Stomach (tissue), 9 donors: Measurements from ENCODE around the gene COG3. TPM values are rescaled to one million over a fixed set of nuclear protein-coding genes. Genes with fewer than 3 reads are reported as not detected.

Experiments used
- DNase-seq, 2 donors: peaks; one replicate each; pipeline versions ENCODE4 v3.0.0 to v3.0.0-alpha.2; 2013 to 2019
- H3K27ac ChIP-seq, 5 donors: fragments of 200-600 bp in 4 of 5; sonication (generic) in 4 of 5; one replicate each; pipeline ENCODE4 v1.5.1; 2013 to 2019; ENCODE audit warnings: mild to moderate bottlenecking in 1 of 5, moderate library complexity in 1 of 5
- H3K27me3 ChIP-seq, 3 donors: fragments of 200-600 bp; sonication (generic); one replicate each; pipeline ENCODE4 v1.5.1; 2017 to 2019; ENCODE audit warnings: mixed run types in 1 of 3
- H3K36me3 ChIP-seq, 4 donors: fragments of 200-600 bp; sonication (generic); 1 replicate in 3 of 4; 2 replicates in 1 of 4; pipeline ENCODE4 v1.5.1; 2016 to 2019
- H3K4me1 ChIP-seq, 4 donors: fragments of 200-600 bp; sonication (generic); one replicate each; pipeline ENCODE4 v1.5.1; 2016 to 2019
- H3K4me3 ChIP-seq, 4 donors: fragments of 200-600 bp; sonication (generic) in 3 of 4; one replicate each; pipeline ENCODE4 v1.5.1; 2016 to 2019; ENCODE audit warnings: mild to moderate bottlenecking in 1 of 4
- H3K9me3 ChIP-seq, 4 donors: fragments of 200-600 bp; sonication (generic); one replicate each; pipeline ENCODE4 v1.5.1; 2016 to 2019
- CTCF ChIP-seq, 7 experiments: fragments of 450-650 bp in 4 of 7; fragments of 200-600 bp in 3 of 7; sonication (generic) in 3 of 7; IDR thresholded peaks; one replicate each; pipeline ENCODE4 v1.5.1; 2016 to 2019; ENCODE audit warnings: antibody characterized with exemption in 7 of 7, control low read depth in 2 of 7, mild to moderate bottlenecking in 1 of 7
- EP300 ChIP-seq: sonication (generic); formaldehyde crosslinking; IDR thresholded peaks from one replicate; pipeline ENCODE4 v1.6.1; 2017; ENCODE audit warnings: antibody characterized with exemption
- POLR2A ChIP-seq, 4 donors: fragments of 450-650 bp; IDR thresholded peaks; one replicate each; pipeline ENCODE4 v1.6.1; 2016; ENCODE audit warnings: antibody characterized with exemption in 4 of 4, control low read depth in 2 of 4, mild to moderate bottlenecking in 1 of 4, moderate library complexity in 1 of 4
- POLR2AphosphoS5 ChIP-seq, 3 donors: sonication (generic); formaldehyde crosslinking; IDR thresholded peaks; one replicate each; pipeline ENCODE4 v1.6.1; 2016; ENCODE audit warnings: antibody characterized with exemption in 3 of 3
- WGBS, 5 donors: extraction: QIAGEN DNeasy Blood & Tissue Kit in 3 of 5; methylation state at CpG; one replicate each; pipeline versions ENCODE4 v1.1.5 to v1.1.7; 2013 to 2018; 5-methylcytosine and 5-hydroxymethylcytosine counted together
- intact Hi-C: fragments of 100-400 bp; cut with DNase I; formaldehyde crosslinking; loops from one replicate; pipeline ENCODE4 v1.15.1; 2023; ENCODE audit warnings: low total_unique reads
- polyA plus RNA-seq, 3 donors: library from polyadenylated mRNA; stranded (reverse); fragments of 200-250 nt; gene quantifications; one replicate each; pipeline ENCODE4 v1.2.3, GENCODE V29; 2013
- total RNA-seq, 5 donors: library from RNA; depleted of rRNA; stranded (reverse); fragments of >200 nt; gene quantifications; one replicate each; pipeline versions ENCODE4 v1.1.0 to v1.2.3, GENCODE V29; 2014 to 2016
- donor health status: healthy with polysubstance abuse.
- donor health status: Bipolar disorder and iron deficiency.
- donor health status: healthy.

Gene COG3
- total and polyA plus RNA-seq, 8 donors = 10.4 to 442 (median 39.7) TPM

GRCh38 chr13:45487604-45488003 lies 22.9 kb downstream of the COG3 start:
- intact Hi-C loops = no loop called here
- WGBS, 5 donors = 52 to 80% (median 62%) methylated on average over 1 of the region's 1 CpG
- Histone ChIP-seq H3K27ac (no peak overlapping the region), H3K36me3 (peaks cover 20 to 74% (median 71%) of the 10 kb centered on the region in 4 donors), H3K9me3 (no peaks in the 10 kb centered on the region), H3K4me1 (no peaks in the 10 kb centered on the region), H3K27me3 (no peaks in the 10 kb centered on the region), H3K4me3 (no peak overlapping the region)
- no peak for DNase-seq
- TF ChIP-seq EP300 (no peak), POLR2AphosphoS5 (IDR thresholded peaks at IDR 0.05) (no peak), CTCF (IDR thresholded peaks at IDR 0.05) (no peak), POLR2A (IDR thresholded peaks at IDR 0.05) (no peak)

GRCh38 chr13:45490068-45490467 lies 25.3 kb downstream of the COG3 start:
- Histone ChIP-seq H3K4me3 (no peak overlapping the region), H3K27me3 (no peaks in the 10 kb centered on the region), H3K27ac (no peak overlapping the region), H3K36me3 (peaks cover 24 to 81% (median 79%) of the 10 kb centered on the region in 4 donors), H3K4me1 (no peaks in the 10 kb centered on the region), H3K9me3 (no peaks in the 10 kb centered on the region)
- intact Hi-C loops = no loop called here
- no peak for TF ChIP-seq POLR2A (IDR thresholded peaks at IDR 0.05)
- peak in 1 of 7 experiments; percentile 9 for TF ChIP-seq CTCF (IDR thresholded peaks at IDR 0.05)
- WGBS, 5 donors = 84 to 94% (median 92%) methylated on average over 1 of the region's 1 CpG
- DNase-seq = peak in 1 of 2 donors; percentile 6

- Histone ChIP-seq H3K36me3 (peaks cover 36 to 92% (median 89%) of the 10 kb centered on the region in 4 donors), H3K27ac (no peak overlapping the region), H3K4me1 (no peaks in the 10 kb centered on the region), H3K4me3 (no peak overlapping the region), H3K27me3 (no peaks in the 10 kb centered on the region), H3K9me3 (no peaks in the 10 kb centered on the region)
- WGBS, 5 donors = 92 to 100% (median 96%) methylated on average over 1 of the region's 1 CpG
- DNase-seq = no peak
- TF ChIP-seq CTCF (IDR thresholded peaks at IDR 0.05) = no peak
- TF ChIP-seq EP300 = no peak
- TF ChIP-seq POLR2A (IDR thresholded peaks at IDR 0.05) = no peak
- TF ChIP-seq POLR2AphosphoS5 (IDR thresholded peaks at IDR 0.05) = no peak
- intact Hi-C loops = no loop called here
These were observed 27.8 kb downstream of the COG3 start for GRCh38 chr13:45492538-45492937.

GRCh38 chr13:45496942-45497341 lies 32.2 kb downstream of the COG3 start:
- no peak overlapping the region for H3K4me3 ChIP-seq
- 82 to 92% (median 84%) methylated on average over 7 of the region's 7 CpGs for WGBS, 5 donors
- H3K27me3 ChIP-seq = no peaks in the 10 kb centered on the region
- no peak for DNase-seq
- H3K27ac ChIP-seq = no peak overlapping the region
- H3K4me1 ChIP-seq = peaks cover 0 to 14% (median 7%) of the 10 kb centered on the region in 4 donors
- intact Hi-C loops = no loop called here
- peaks cover 43 to 90% (median 84%) of the 10 kb centered on the region in 4 donors for H3K36me3 ChIP-seq
- no peaks in the 10 kb centered on the region for H3K9me3 ChIP-seq
- no peak for TF ChIP-seq POLR2AphosphoS5 (IDR thresholded peaks at IDR 0.05)
- TF ChIP-seq EP300 = no peak
- TF ChIP-seq CTCF (IDR thresholded peaks at IDR 0.05) = no peak
- TF ChIP-seq POLR2A (IDR thresholded peaks at IDR 0.05) = no peak
